GM18520 (cell line): ENCODE measurements around the gene CSRNP3.

ENCODE experiments used
- ATAC-seq: cut with Tn5 transposase; IDR thresholded peaks from one replicate; pipeline ENCODE4 v1.9.1; 2021; ENCODE audit not compliant: unreplicated experiment

The CSRNP3 gene

DNA sequence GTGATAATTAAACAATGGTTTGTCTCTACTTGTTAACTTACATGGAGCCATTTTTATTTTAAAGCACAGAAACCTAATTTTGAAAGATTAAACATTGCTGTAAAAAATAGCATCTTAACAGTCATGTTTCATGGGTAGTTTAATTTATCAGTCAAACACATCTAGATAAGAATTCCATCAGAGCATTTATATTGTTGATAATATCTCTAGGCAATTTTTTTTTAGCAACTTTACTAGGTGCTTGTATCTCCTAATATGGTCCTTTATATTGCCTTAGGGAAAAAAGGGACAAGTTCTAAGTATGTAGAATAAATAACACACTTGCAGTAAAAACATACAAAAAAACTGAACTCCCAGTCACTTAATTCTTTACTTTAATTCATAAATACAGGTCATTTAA is 863 bp downstream of the CSRNP3 start:
- ATAC-seq: no peak

- no peak for ATAC-seq
These were observed 2.0 kb downstream of the CSRNP3 start for GRCh38 chr2:165471349-165471950.

DNA sequence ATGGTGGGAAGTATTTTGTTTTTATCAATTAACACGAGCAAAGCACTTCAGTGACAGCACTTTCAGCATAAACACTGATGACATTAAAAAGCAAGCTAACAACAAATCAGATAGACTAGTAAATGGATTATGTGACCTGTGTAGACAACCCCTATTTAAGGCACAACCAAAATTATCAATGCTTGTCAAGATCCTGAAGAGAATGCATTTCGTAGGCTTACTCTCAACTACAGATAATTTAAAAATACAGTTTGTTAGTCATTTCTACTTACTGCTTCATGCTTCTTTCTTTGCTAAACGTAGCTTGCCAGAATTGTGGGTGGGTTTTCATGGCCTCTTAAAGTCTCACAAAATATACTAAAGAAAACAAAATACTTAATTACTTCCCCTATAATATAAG is 3.4 kb downstream of the CSRNP3 start:
- ATAC-seq: no peak

- ATAC-seq: no peak
These were observed 5.2 kb downstream of the CSRNP3 start for GRCh38 chr2:165474619-165475276.

DNA sequence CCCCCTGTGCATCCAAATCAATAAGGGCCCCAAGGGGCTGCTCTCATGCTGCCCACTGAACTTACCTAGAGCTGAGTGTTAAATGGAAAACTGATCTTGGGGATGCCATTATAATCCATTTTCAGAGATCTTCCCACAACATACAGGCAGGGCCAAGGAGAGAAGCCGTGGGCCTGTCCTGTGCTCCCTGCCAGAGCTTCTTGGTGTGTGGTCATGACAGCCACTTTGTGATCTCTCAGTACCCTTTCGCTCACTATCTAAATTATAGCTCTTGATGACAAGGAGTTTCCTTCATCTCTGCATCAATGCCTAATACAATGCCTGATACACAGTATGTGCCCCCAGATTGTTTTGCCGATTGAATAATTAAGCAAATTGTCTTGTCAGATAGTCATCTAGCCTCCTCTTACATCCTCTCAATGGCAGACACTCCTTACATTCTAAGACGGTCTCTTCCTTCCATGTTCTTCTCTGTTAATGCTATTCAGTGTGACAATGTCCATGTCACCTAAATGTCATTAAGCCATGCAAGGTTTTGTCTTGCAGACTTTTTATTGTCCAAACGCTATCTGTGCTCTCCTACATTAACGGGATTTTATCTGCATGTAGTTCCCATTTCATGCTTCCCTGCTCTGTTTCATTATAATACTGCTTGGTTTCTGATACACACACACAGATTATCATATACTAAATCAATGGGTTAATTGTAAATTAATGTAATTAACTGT is 5.9 kb downstream of the CSRNP3 start:
- ATAC-seq: no peak

GRCh38 chr2:165479856-165480255 is 10.4 kb downstream of the CSRNP3 start:
- ATAC-seq: no peak

DNA sequence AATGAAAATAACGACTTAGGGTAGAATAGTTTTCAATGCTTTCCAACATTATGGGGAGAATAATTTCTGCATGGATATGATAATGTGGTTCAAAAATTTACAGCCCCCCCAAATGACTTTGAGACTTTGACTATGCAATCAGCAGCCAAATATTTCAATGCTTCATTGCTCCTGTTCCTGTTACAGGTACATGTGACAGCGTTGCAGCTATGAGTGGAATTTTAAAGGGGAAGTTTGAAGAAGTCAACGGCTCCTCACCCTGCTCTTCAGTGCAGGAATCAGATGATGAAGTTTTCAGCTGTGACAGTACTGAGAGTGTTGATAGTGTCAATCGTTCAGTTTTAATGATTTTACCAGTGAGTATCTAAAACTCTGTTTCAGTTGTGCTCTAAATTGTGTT is 25.1 kb downstream of the CSRNP3 start:
- ATAC-seq: no peak

GRCh38 chr2:165497659-165498317 is 28.3 kb downstream of the CSRNP3 start:
- no peak for ATAC-seq

DNA sequence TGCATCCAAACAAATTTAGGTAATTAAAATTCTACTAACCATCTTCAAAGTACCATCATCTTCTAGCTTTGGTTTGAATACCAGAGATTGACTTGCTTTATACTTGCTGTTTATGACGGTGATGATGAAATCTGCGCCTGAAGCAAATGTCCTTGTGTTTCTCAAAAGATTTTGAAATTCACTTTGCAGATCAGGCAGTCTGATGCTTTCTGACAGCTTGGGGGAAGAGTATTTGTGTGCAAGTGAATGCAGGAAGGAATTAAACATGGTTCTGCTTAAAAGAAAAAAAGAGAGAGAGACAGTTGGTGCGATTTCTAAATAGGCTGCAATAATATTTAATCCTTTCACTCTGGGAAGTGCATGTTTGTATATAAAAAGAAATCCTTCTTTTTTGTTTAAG is 29.6 kb downstream of the CSRNP3 start:
- ATAC-seq: no peak

GRCh38 chr2:165500001-165500400 is 30.5 kb downstream of the CSRNP3 start:
- ATAC-seq: no peak

DNA sequence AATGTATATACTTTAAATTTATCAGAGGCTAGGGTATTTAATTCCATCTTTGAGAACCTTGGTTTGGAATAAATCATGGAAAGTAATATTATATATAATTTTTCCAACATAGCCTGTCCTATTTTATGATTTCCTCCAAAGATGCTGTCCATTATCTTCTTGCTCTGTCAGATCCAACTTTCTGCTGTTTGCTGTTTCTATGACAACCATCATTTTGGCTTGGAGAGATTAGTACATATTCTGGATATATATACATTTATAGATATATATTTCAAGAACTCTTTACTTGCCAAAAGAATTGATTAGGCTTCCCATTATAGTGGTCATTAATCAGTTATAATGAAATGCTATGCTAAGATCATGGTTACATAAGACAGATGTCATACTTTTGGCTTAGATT is 31.3 kb downstream of the CSRNP3 start:
- no peak for ATAC-seq

- no peak for ATAC-seq
These were observed 36.0 kb downstream of the CSRNP3 start for GRCh38 chr2:165505514-165505913.

DNA sequence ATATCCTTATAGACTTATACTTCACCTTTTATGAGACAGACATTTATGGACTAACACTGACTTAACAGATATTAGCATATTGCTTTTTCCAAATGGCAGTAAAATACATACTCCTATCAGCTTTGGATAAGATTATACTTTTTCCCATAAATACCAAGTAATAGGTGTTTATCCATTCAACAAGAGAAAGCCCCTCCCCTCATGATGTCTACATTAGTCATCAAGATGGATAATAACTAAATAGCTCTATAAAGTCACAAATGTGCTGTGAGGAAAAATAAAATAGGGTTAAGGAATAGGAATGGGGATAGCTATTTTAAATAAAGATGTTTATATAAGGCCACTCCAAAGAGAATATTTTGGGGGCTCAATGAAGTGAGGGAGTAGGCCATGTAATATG is 39.4 kb downstream of the CSRNP3 start:
- no peak for ATAC-seq

DNA sequence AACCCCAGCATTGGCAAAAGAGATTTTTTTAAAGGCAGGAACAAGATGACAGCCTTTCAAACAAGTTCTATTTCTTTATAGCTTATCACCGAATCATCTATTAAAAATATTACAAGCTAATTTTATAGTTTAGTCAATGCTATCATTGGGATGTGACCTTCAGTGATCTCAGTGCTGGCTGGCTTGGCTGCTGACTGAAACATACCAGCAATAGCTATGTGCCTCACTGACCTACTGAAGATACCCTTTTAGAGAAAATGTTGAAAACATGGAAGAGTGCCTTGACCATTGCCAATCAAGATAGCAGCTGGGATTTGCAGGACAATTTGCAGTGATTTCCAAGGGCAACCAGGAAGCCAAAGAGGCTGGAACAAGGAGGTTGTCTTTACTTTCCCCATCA is 44.0 kb downstream of the CSRNP3 start:
- ATAC-seq: no peak

DNA sequence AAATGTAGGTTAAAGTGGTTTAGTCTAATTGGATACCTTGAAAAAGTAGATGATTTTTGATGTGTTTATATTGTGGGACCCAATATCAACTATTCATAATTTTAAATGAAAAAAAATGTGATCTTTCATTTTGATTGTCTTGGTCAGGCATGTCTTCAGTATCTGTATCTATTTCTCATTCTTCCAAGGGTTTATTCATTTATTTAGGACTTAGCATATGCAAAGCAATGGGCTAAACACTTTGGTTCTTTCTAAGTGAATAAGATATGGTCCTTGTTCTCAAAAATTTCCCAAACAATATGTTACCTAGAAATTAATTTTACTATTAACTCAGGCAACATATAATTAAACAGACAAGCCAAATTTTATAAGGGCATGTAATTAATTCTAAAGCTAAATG is 49.1 kb downstream of the CSRNP3 start:
- ATAC-seq: no peak

- ATAC-seq: no peak
These were observed 53.2 kb downstream of the CSRNP3 start for GRCh38 chr2:165522719-165523118.

- ATAC-seq: no peak
These were observed 55.2 kb downstream of the CSRNP3 start for GRCh38 chr2:165524720-165525119.

DNA sequence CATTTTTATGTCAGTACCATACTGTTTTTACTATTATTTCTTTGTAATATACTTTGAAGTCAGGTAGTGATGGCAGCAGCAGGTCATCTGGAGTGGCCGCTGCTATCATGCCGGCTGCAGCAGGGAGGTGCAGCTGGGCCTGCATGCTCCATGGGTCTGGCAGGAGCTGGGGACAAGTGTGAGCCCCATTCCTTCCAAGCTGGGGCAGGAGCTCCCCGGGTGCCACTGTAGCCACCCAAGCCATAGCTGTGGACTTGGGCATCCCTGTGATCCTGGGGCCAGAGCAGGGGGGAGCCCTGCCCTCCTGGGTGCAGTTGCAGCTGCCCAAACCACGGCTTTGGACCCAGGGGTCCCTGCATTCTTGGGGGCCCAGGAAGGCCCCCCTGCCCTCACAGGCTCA is 59.2 kb downstream of the CSRNP3 start:
- no peak for ATAC-seq

DNA sequence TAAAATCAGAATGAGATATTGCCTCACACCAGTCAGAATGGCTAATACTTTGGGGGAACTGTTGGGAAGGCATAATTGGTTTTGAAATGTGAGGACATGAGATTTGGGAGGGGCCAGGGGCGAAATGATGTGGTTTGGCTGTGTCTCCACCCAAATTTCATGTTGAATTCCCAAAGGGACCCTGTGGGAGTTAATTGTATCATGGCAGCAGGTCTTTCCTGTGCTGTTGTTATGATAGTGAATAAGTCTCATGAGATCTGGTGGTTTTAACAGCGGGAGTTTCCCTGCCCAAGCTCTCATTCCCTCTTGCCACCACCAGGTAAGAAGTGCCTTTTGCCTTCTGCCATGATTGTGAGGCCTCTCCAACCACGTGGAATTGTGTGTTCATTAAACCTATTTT is 59.6 kb downstream of the CSRNP3 start:
- no peak for ATAC-seq

- no peak for ATAC-seq
These were observed 63.8 kb downstream of the CSRNP3 start for GRCh38 chr2:165533331-165533730.

DNA sequence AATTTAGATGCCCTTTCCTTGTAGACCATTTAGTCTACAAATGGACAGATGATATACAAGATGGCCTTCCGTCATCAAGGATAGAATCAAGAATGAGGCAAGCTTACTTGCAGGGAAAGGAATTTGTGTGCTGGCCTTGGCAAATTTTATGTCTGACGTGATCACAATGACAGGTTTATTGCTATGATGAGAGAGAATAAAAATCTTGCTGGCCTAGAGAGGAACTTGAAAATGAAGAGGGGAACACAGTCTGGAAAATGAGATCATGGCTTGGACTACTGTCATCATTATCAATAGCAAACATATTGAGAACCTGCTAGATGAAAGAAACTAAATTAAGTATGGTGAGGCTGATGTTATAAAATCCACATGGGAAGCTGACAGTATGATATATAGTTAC is 66.0 kb downstream of the CSRNP3 start:
- no peak for ATAC-seq
